HG03280 (cell line): Measurements from ENCODE around the gene C1QTNF6.

ENCODE experiments used
- ATAC-seq: cut with Tn5 transposase; IDR thresholded peaks from one replicate; pipeline ENCODE4 v1.9.1; 2021; ENCODE audit warnings: mild to moderate bottlenecking, moderate library complexity; ENCODE audit not compliant: unreplicated experiment

C1QTNF6 gene

GRCh38 chr22:37146507-37147180 is 41.4 kb downstream of the C1QTNF6 start:
- ATAC-seq, result no peak

GRCh38 chr22:37146051-37146385 is 42.0 kb downstream of the C1QTNF6 start:
- ATAC-seq, result no peak

- ATAC-seq, result no peak
Observed at GRCh38 chr22:37145180-37146050, 42.6 kb downstream of the C1QTNF6 start.

- no peak for ATAC-seq
Observed at GRCh38 chr22:37144180-37144554, 43.9 kb downstream of the C1QTNF6 start.

- no peak for ATAC-seq
Observed at GRCh38 chr22:37141971-37142370, 46.1 kb downstream of the C1QTNF6 start.

- ATAC-seq, result no peak
Observed at GRCh38 chr22:37141476-37141875, 46.6 kb downstream of the C1QTNF6 start.

- ATAC-seq, result no peak
Observed at GRCh38 chr22:37140686-37141323, 47.2 kb downstream of the C1QTNF6 start.

- no peak for ATAC-seq
Observed at GRCh38 chr22:37139762-37140161, 48.3 kb downstream of the C1QTNF6 start.

GRCh38 chr22:37138849-37139561 is 49.0 kb downstream of the C1QTNF6 start:
- ATAC-seq, result no peak

GRCh38 chr22:37137903-37138665 is 50.0 kb downstream of the C1QTNF6 start:
- ATAC-seq, result no peak

GRCh38 chr22:37137131-37137530 is 50.9 kb downstream of the C1QTNF6 start:
- no peak for ATAC-seq

- no peak for ATAC-seq
Observed at GRCh38 chr22:37135023-37135422, 53.0 kb downstream of the C1QTNF6 start.

- no peak for ATAC-seq
Observed at GRCh38 chr22:37133304-37134018, 54.6 kb downstream of the C1QTNF6 start.

GRCh38 chr22:37132773-37133172 is 55.3 kb downstream of the C1QTNF6 start:
- no peak for ATAC-seq
